GM13976 (cell line): ENCODE results near the gene CCNY.
A peak's percentile ranks its signal among the peaks of the same experiment; 100 is the strongest.

Experiments used
- DNase-seq: peaks from one replicate; pipeline ENCODE4 v3.0.0; 2012; ENCODE audit warnings: low spot score
- in situ Hi-C: fragments of 300-500 bp; cut with MboI; formaldehyde crosslinking; loops from one replicate; pipeline ENCODE4 v1.12.0; 2022; ENCODE audit warnings: low sequenced_read_pairs, mixed read lengths, inconsistent platforms; ENCODE audit not compliant: unreplicated experiment
- TF ChIP-seq, protein P1 (sequence below): IDR thresholded peaks from 2 replicates; pipeline ENCODE4 v1.5.1; 2012; ENCODE audit warnings: borderline replicate concordance, mild to moderate bottlenecking; ENCODE audit not compliant: insufficient read depth; ENCODE audit errors: extremely low read depth, missing control alignments, control extremely low read depth

CCNY gene

DNA sequence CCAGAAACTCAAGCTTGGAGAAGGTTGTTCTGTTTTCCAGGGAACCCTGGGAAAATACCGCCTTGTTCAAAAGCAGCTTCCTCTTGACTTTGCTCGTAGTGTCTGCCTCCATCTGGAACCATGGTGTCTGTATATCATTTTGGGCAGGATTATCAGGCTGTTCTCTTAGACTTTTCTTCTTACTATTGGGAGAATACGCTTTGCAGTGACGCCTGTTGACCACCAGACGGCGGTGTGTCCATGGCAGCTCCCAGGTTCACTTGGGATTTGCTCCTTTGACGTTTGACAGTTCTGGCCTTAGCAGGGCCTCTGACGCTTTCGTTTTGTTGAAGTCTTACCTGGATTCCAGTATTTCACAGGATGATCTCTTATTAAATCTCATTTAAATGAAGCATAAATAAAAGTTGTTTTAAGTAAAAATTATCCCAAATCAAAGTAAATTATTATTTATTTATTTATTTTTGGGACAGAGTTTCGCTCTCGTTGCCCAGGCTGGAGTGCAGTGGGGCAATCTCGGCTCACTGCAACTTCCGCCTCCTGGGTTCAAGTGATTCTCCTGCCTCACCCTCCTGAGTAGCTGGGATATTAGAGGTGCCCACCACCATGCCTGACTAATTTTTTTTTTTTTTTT is 227.1 kb downstream of the CCNY start:
- peak; percentile 75 for DNase-seq
- TF ChIP-seq, protein P1, sequence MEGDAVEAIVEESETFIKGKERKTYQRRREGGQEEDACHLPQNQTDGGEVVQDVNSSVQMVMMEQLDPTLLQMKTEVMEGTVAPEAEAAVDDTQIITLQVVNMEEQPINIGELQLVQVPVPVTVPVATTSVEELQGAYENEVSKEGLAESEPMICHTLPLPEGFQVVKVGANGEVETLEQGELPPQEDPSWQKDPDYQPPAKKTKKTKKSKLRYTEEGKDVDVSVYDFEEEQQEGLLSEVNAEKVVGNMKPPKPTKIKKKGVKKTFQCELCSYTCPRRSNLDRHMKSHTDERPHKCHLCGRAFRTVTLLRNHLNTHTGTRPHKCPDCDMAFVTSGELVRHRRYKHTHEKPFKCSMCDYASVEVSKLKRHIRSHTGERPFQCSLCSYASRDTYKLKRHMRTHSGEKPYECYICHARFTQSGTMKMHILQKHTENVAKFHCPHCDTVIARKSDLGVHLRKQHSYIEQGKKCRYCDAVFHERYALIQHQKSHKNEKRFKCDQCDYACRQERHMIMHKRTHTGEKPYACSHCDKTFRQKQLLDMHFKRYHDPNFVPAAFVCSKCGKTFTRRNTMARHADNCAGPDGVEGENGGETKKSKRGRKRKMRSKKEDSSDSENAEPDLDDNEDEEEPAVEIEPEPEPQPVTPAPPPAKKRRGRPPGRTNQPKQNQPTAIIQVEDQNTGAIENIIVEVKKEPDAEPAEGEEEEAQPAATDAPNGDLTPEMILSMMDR, result peak; percentile 98
- in situ Hi-C loops, result loop anchor here (25.0 kb wide), 1 partner anchor 451 kb away; no protein-coding TSS in a partner anchor

GRCh38 chr10:35564341-35564968 is 228.1 kb downstream of the CCNY start:
- TF ChIP-seq, protein P1, result no peak
- peak; percentile 50 for DNase-seq
- in situ Hi-C loops, result loop anchor here (25.0 kb wide), 1 partner anchor 452 kb away; no protein-coding TSS in a partner anchor

DNA sequence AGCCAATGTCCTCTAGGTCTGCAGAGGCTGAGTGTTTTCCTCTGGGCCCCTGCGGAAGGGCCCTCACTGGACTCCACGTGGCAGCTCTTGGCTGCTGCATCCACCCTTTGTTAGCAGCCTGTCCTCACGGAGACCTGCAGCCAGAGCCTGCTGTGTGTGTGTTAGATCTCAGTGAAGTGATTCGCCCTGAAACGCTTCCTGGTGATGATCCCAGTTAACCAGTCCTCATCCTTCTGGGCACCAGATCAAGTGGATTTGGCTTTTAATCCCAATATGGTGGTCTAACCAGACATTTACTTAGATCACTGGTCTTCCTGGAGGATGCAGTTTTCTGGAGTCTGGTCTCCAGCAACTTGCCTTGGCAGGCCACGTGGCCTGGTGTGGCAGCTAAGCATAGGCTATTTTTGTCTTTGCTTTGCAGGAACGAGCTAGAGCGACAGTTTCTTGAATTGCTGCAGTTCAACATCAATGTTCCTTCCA is 229.3 kb downstream of the CCNY start:
- in situ Hi-C loops, result loop anchor here (25.0 kb wide), 1 partner anchor 453 kb away; no protein-coding TSS in a partner anchor
- no peak for DNase-seq
- TF ChIP-seq, protein P1, result no peak

- DNase-seq, result no peak
- in situ Hi-C loops, result loop anchor here (25.0 kb wide), 1 partner anchor 456 kb away; no protein-coding TSS in a partner anchor
- TF ChIP-seq, protein P1, result no peak
These were observed 231.6 kb downstream of the CCNY start for GRCh38 chr10:35567951-35568350.

DNA sequence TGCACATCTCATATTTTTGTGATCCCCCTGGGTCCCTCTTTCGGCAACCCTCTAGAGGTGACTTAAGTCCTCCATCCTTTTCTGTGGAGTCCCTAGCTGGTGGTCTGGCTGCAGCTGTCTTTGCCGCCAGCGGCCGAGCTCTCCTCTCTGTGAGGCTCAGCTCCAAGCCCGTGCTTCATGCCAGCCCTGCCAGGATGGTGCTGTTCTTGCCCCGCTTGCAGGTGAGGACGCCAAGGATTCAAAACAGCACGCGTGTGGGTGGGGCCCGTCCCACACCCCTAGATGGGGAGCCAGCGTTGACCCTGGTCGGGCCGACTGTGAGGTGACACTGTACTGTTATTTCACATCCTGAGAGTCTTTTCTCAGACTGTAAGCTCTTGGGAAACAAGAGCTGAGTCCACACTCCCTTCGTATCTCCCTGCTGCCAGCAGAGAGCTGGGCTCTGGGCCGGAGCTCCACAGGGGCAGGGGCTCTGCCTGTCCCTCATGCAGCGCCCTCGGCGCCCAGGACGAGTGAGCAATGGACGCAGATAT is 232.2 kb downstream of the CCNY start:
- no peak for DNase-seq
- in situ Hi-C loops, result loop anchor here (25.0 kb wide), 1 partner anchor 456 kb away; no protein-coding TSS in a partner anchor
- TF ChIP-seq, protein P1, result no peak

- in situ Hi-C loops, result loop anchor here (25.0 kb wide), 1 partner anchor 457 kb away; no protein-coding TSS in a partner anchor
- no peak for DNase-seq
- TF ChIP-seq, protein P1, result no peak
These were observed 232.9 kb downstream of the CCNY start for GRCh38 chr10:35569111-35569707.
